Activated gamma-delta T cell treated with anti-CD3 and anti-CD28 coated beads, Interleukin-2, amount 50 U/mL, for 16 hours (primary cell): ENCODE measurements around the gene CYP1A1.
"Not testable (repeated sequence)": the region's sequence is repeated elsewhere in the genome, so short reads cannot be mapped to it uniquely, and the experiment has no call there.

Source experiments
- DNase-seq: peaks from one replicate; pipeline ENCODE4 v3.0.0-alpha.2; 2020; ENCODE audit warnings: low read depth

Gene CYP1A1

GRCh38 chr15:74738239-74738638, 12.9 kb upstream of the CYP1A1 start:
- not testable (repeated sequence) for DNase-seq

GRCh38 chr15:74735305-74735704, 10.0 kb upstream of the CYP1A1 start:
- no peak for DNase-seq

GRCh38 chr15:74733269-74733668, 7.9 kb upstream of the CYP1A1 start:
- DNase-seq = no peak

- DNase-seq = no peak
Observed at GRCh38 chr15:74732846-74733245, 7.5 kb upstream of the CYP1A1 start.

- DNase-seq = no peak
Observed at GRCh38 chr15:74730619-74731316, 5.4 kb upstream of the CYP1A1 start.

- DNase-seq = not testable (repeated sequence)
Observed at GRCh38 chr15:74729372-74729771, 4.0 kb upstream of the CYP1A1 start.

GRCh38 chr15:74728699-74729098, 3.4 kb upstream of the CYP1A1 start:
- DNase-seq = not testable (repeated sequence)

GRCh38 chr15:74727727-74728126, 2.4 kb upstream of the CYP1A1 start:
- DNase-seq = no peak

- no peak for DNase-seq
Observed at GRCh38 chr15:74726774-74727164, 1.4 kb upstream of the CYP1A1 start.

GRCh38 chr15:74725845-74726773, 781 bp upstream of the CYP1A1 start:
- DNase-seq = peak; percentile 48

GRCh38 chr15:74724570-74725224, 631 bp downstream of the CYP1A1 start:
- DNase-seq = no peak

GRCh38 chr15:74723754-74724334, 1.5 kb downstream of the CYP1A1 start:
- no peak for DNase-seq

GRCh38 chr15:74723187-74723586, 2.1 kb downstream of the CYP1A1 start:
- DNase-seq = no peak

- DNase-seq = no peak
Observed at GRCh38 chr15:74722591-74722990, 2.7 kb downstream of the CYP1A1 start.

- DNase-seq = no peak
Observed at GRCh38 chr15:74716651-74717050, 8.7 kb downstream of the CYP1A1 start.

GRCh38 chr15:74712311-74712710, 13.0 kb downstream of the CYP1A1 start:
- DNase-seq = no peak

GRCh38 chr15:74710319-74711094, 14.8 kb downstream of the CYP1A1 start:
- no peak for DNase-seq

- no peak for DNase-seq
Observed at GRCh38 chr15:74709892-74710291, 15.4 kb downstream of the CYP1A1 start.

- DNase-seq = no peak
Observed at GRCh38 chr15:74709011-74709410, 16.3 kb downstream of the CYP1A1 start.

GRCh38 chr15:74696808-74697207, 28.5 kb downstream of the CYP1A1 start:
- DNase-seq = no peak

GRCh38 chr15:74696398-74696729, 29.0 kb downstream of the CYP1A1 start:
- DNase-seq = no peak
